ENCODE measurements around the gene OAT.

Gene OAT

DNA sequence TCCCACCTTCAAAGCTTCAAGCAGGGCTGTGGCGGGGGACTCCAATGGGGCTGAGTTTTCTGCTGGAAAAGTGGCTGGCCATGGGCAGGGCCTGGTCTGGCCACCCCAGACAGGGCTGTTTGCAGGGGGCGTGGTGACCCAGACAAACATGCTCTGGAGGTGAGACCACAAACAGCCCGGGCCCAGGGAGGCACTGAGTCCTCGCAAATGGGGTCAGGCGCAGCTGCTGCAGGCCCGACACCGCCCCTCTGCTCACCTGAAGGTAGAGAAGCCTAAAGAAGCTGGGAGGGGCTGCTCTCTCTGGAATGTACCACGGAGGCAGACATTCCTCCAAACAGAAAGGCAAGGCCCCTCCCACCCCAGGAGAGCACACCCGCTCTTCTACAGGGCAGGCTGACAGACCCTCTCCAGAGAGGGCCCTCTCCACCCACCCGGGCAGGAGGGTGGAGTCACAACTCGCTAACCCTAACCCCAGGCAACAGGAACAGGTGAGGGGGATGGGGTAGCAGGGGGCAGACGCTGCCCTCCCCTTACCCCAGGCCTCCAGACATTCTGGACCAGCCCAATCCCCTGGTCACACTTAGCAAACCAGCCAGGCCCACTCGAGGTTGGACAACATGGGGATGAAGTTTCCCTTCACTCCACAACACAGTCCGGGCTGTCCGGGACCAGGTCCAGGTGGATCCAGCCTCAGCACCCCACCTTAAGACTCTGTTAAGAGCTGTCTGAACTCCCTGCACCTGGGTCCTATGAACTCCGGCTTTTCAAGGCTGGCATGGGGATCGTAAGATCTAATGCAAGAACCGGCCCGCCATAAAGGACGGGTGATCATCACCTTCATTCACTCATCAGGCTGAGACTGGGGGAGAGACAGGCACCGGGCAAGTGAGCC is 32.3 kb downstream of the OAT start:
- TF ChIP-seq EZH2phosphoT487 (IDR thresholded peaks at IDR 0.05; ENCODE audit: low read length) (no peak), EZH2 (optimal IDR thresholded peaks at IDR 0.05; ENCODE audit: low read depth, low read length) (no peak), CTCF (IDR thresholded peaks at IDR 0.05; ENCODE audit: low read length) (no peak)
- Histone ChIP-seq H3K27ac (ENCODE audit: low read length) (no peak overlapping the region), H3K9me3 (replicated peaks; ENCODE audit: insufficient read depth, low read length) (no peaks in the 10 kb centered on the region), H3K4me1 (ENCODE audit: low read length) (no peaks in the 10 kb centered on the region), H2AFZ (ENCODE audit: low read length) (no peak overlapping the region), H3K9me2 (replicated peaks; ENCODE audit: insufficient read depth, low read length) (no peaks in the 10 kb centered on the region), H4K20me1 (ENCODE audit: insufficient read depth, low read length) (no peaks in the 10 kb centered on the region), H3F3A (ENCODE audit: insufficient read depth, low read length) (no peaks in the 10 kb centered on the region), H3K9ac (ENCODE audit: low read length) (no peak overlapping the region), H3K79me2 (ENCODE audit: low read length) (no peaks in the 10 kb centered on the region), H3K4me2 (ENCODE audit: low read depth, low read length) (no peak overlapping the region), H3K36me3 (replicated peaks; ENCODE audit: insufficient read depth, low read length) (no peaks in the 10 kb centered on the region), H3K27me3 (replicated peaks; ENCODE audit: insufficient read depth, low read length) (no peaks in the 10 kb centered on the region), H3K4me3 (ENCODE audit: low read length) (no peak overlapping the region)
- no peak for DNase-seq

DNA sequence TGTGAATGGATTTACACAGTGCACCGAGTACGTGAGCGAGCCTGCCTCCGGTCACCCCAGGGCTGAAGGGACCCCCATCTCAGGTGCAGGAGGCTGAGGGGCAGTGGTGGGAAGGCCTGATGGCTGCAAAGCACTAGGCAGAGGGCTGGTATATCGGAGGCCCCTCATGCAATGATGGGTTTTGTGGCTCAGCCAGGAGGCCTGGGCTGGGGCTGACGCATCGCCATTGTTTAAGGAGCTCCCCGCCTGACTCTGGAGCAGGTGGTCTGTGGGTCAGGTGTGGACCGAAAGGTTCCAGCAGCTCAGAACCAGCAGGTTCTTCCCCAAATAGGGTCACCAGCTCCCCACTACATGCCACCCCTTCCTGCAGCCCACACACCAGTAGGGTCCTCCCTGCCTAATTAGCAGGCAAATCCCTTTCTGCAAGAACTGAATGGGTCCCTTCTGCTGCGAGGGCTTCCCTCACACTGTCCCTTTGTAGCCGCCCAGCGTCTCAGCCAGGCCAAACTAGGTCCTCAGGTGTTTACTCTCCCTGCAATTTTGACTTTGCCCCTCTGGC is 33.0 kb downstream of the OAT start:
- Histone ChIP-seq H3K4me1 (ENCODE audit: low read length) (no peaks in the 10 kb centered on the region), H2AFZ (ENCODE audit: low read length) (no peak overlapping the region), H3K27me3 (replicated peaks; ENCODE audit: insufficient read depth, low read length) (no peaks in the 10 kb centered on the region), H3K79me2 (ENCODE audit: low read length) (no peaks in the 10 kb centered on the region), H3K9me3 (replicated peaks; ENCODE audit: insufficient read depth, low read length) (no peaks in the 10 kb centered on the region), H4K20me1 (ENCODE audit: insufficient read depth, low read length) (no peaks in the 10 kb centered on the region), H3F3A (ENCODE audit: insufficient read depth, low read length) (no peaks in the 10 kb centered on the region), H3K36me3 (replicated peaks; ENCODE audit: insufficient read depth, low read length) (no peaks in the 10 kb centered on the region), H3K4me2 (ENCODE audit: low read depth, low read length) (no peak overlapping the region), H3K27ac (ENCODE audit: low read length) (no peak overlapping the region), H3K9me2 (replicated peaks; ENCODE audit: insufficient read depth, low read length) (no peaks in the 10 kb centered on the region), H3K4me3 (ENCODE audit: low read length) (no peak overlapping the region), H3K9ac (ENCODE audit: low read length) (no peak overlapping the region)
- no peak for DNase-seq
- TF ChIP-seq EZH2 (optimal IDR thresholded peaks at IDR 0.05; ENCODE audit: low read depth, low read length), result no peak
- TF ChIP-seq EZH2phosphoT487 (IDR thresholded peaks at IDR 0.05; ENCODE audit: low read length), result no peak
- no peak for TF ChIP-seq CTCF (IDR thresholded peaks at IDR 0.05; ENCODE audit: low read length)

GRCh38 chr10:124384591-124385190 is 34.0 kb downstream of the OAT start:
- DNase-seq, result no peak
- H3K4me2 ChIP-seq (ENCODE audit: low read depth, low read length), result no peak overlapping the region
- no peak overlapping the region for H3K27ac ChIP-seq (ENCODE audit: low read length)
- no peaks in the 10 kb centered on the region for H4K20me1 ChIP-seq (ENCODE audit: insufficient read depth, low read length)
- H2AFZ ChIP-seq (ENCODE audit: low read length), result no peak overlapping the region
- no peak overlapping the region for H3K4me3 ChIP-seq (ENCODE audit: low read length)
- no peaks in the 10 kb centered on the region for H3F3A ChIP-seq (ENCODE audit: insufficient read depth, low read length)
- no peaks in the 10 kb centered on the region for H3K4me1 ChIP-seq (ENCODE audit: low read length)
- H3K27me3 ChIP-seq (replicated peaks; ENCODE audit: insufficient read depth, low read length), result peaks cover 8% of the 10 kb centered on the region
- TF ChIP-seq EZH2 (optimal IDR thresholded peaks at IDR 0.05; ENCODE audit: low read depth, low read length), result no peak
- TF ChIP-seq EZH2phosphoT487 (IDR thresholded peaks at IDR 0.05; ENCODE audit: low read length), result no peak
- no peak for TF ChIP-seq CTCF (IDR thresholded peaks at IDR 0.05; ENCODE audit: low read length)
- no peaks in the 10 kb centered on the region for H3K36me3 ChIP-seq (replicated peaks; ENCODE audit: insufficient read depth, low read length)
- H3K9ac ChIP-seq (ENCODE audit: low read length), result no peak overlapping the region
- no peaks in the 10 kb centered on the region for H3K9me2 ChIP-seq (replicated peaks; ENCODE audit: insufficient read depth, low read length)
- H3K79me2 ChIP-seq (ENCODE audit: low read length), result no peaks in the 10 kb centered on the region
- H3K9me3 ChIP-seq (replicated peaks; ENCODE audit: insufficient read depth, low read length), result no peaks in the 10 kb centered on the region

Measured in MM.1S (cell line).